ENCODE results near the gene RUSC2. TPM values are rescaled to one million over a fixed set of nuclear protein-coding genes. Genes with fewer than 3 reads are reported as not detected.

RUSC2 gene
- total RNA-seq, 5 donors from 2014 or later (not counting 1 experiment from before 2014, with no cell fraction given), result 0.16 to 3.1 (median 1.2) TPM

DNA sequence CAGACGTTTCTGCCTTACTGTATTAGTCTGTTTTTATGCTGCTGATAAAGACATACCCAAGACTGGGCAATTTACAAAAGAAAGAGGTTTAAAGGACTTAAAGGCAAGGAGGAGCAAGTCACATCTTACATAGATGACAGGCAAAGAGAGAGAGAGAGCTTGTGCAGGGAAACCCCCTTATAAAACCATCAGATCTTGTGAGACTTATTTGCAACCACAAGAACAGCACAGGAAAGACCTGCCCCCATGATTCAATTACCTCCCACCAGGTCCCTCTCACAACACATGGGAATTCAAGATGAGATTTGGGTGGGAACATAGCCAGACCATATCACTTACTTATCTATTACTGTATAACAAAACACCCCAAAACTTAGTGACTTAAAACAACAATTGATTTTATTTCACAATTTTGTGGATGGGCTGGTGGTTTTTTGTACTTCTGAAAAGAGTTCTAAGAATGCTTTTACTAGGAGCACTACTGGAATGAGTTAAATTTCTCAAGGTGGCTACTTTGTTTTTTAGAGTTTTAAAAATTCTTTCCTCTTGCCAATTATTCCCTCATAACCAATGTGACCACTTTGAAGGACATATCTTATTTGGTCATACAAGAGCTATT is 10.3 kb downstream of the RUSC2 start:
- Histone ChIP-seq H3K27ac (ENCODE audit: low read length) (no peak overlapping the region), H3K9me3 (peaks cover 2% of the 10 kb centered on the region), H3K4me1 (ENCODE audit: control insufficient read depth in 1 of 2, extremely low read depth in 1 of 2, insufficient read depth in 2 of 2, low read length in 2 of 2) (peaks cover 0 to 4% of the 10 kb centered on the region in 2 experiments), H3K27me3 (replicated peaks in 1 of 2; ENCODE audit: control insufficient read depth in 2 of 2, extremely low read depth in 1 of 2, insufficient read depth in 2 of 2, low read length in 1 of 2) (peaks cover 0 to 3% of the 10 kb centered on the region in 2 experiments), H3K4me3 (ENCODE audit: control insufficient read depth in 1 of 2, extremely low read depth in 1 of 2, low read length in 1 of 2) (no peak overlapping the region), H3K36me3 (ENCODE audit: control insufficient read depth in 2 of 2, extremely low read depth in 1 of 2, insufficient read depth in 1 of 2, low read length in 1 of 2) (no peaks in the 10 kb centered on the region)
- CTCF ChIA-PET, result no interaction called here
- H3K4me3 Mint-ChIP-seq, result no peak overlapping the region
- H3K4me1 Mint-ChIP-seq, result peaks cover 16 to 18% (median 16%) of the 10 kb centered on the region in 3 donors
- peaks cover 0 to 7% of the 10 kb centered on the region in 2 donors for H3K27me3 Mint-ChIP-seq
- POLR2A ChIA-PET, result no interaction called here
- no peaks in the 10 kb centered on the region for H3K36me3 Mint-ChIP-seq
- no peak for ATAC-seq (replicated peaks in 1 of 4)
- no CpG with 5 or more reads among the region's 1 CpG for WGBS (ENCODE audit: insufficient coverage)
- no peak for DNase-seq
- H3K27ac Mint-ChIP-seq, result no peak overlapping the region
- H3K9me3 Mint-ChIP-seq, result peaks cover 4 to 11% (median 10%) of the 10 kb centered on the region in 3 donors

- Mint-ChIP-seq H3K4me1 (peaks cover 0 to under 1% (median 0%) of the 10 kb centered on the region in 3 donors), H3K36me3 (no peaks in the 10 kb centered on the region), H3K27ac (no peak overlapping the region), H3K9me3 (peaks cover 4 to 11% (median 10%) of the 10 kb centered on the region in 3 donors), H3K27me3 (peaks cover 4 to 14% of the 10 kb centered on the region in 2 donors), H3K4me3 (no peak overlapping the region)
- ATAC-seq (replicated peaks in 1 of 4), result no peak
- no peak overlapping the region for H3K27ac ChIP-seq (ENCODE audit: low read length)
- DNase-seq, result no peak
- 100% methylated on average over 1 of the region's 1 CpG for WGBS (ENCODE audit: insufficient coverage)
- peaks cover under 1% of the 10 kb centered on the region for H3K9me3 ChIP-seq
- no peak overlapping the region for H3K4me3 ChIP-seq (ENCODE audit: control insufficient read depth in 1 of 2, extremely low read depth in 1 of 2, low read length in 1 of 2)
- ChIA-PET CTCF (no interaction called here), POLR2A (no interaction called here)
- H3K36me3 ChIP-seq (ENCODE audit: control insufficient read depth in 2 of 2, extremely low read depth in 1 of 2, insufficient read depth in 1 of 2, low read length in 1 of 2), result no peaks in the 10 kb centered on the region
- H3K4me1 ChIP-seq (ENCODE audit: control insufficient read depth in 1 of 2, extremely low read depth in 1 of 2, insufficient read depth in 2 of 2, low read length in 2 of 2), result no peaks in the 10 kb centered on the region
- peaks cover 0 to 6% of the 10 kb centered on the region in 2 experiments for H3K27me3 ChIP-seq (replicated peaks in 1 of 2; ENCODE audit: control insufficient read depth in 2 of 2, extremely low read depth in 1 of 2, insufficient read depth in 2 of 2, low read length in 1 of 2)
These were observed 12.0 kb downstream of the RUSC2 start for GRCh38 chr9:35501946-35502345.

GRCh38 chr9:35506359-35506758 is 16.4 kb downstream of the RUSC2 start:
- H3K27me3 ChIP-seq (replicated peaks in 1 of 2; ENCODE audit: control insufficient read depth in 2 of 2, extremely low read depth in 1 of 2, insufficient read depth in 2 of 2, low read length in 1 of 2), result peaks cover 0 to 6% of the 10 kb centered on the region in 2 experiments
- no peak for DNase-seq

GRCh38 chr9:35508069-35508468 is 18.2 kb downstream of the RUSC2 start:
- WGBS (ENCODE audit: insufficient coverage), result no CpG with 5 or more reads among the region's 3 CpGs
- no peak overlapping the region for H3K27ac Mint-ChIP-seq
- POLR2A ChIA-PET, result no interaction called here
- H3K4me1 ChIP-seq (ENCODE audit: control insufficient read depth in 1 of 2, extremely low read depth in 1 of 2, insufficient read depth in 2 of 2, low read length in 2 of 2), result no peaks in the 10 kb centered on the region
- CTCF ChIA-PET, result no interaction called here
- no peak overlapping the region for H3K4me3 ChIP-seq (ENCODE audit: control insufficient read depth in 1 of 2, extremely low read depth in 1 of 2, low read length in 1 of 2)
- no peak for ATAC-seq (replicated peaks in 1 of 4)
- H3K9me3 Mint-ChIP-seq, result no peaks in the 10 kb centered on the region
- H3K4me1 Mint-ChIP-seq, result no peaks in the 10 kb centered on the region
- H3K27me3 Mint-ChIP-seq, result peaks cover 16 to 21% of the 10 kb centered on the region in 2 donors
- no peaks in the 10 kb centered on the region for H3K9me3 ChIP-seq
- DNase-seq, result no peak
- no peak overlapping the region for H3K27ac ChIP-seq (ENCODE audit: low read length)
- H3K27me3 ChIP-seq (replicated peaks in 1 of 2; ENCODE audit: control insufficient read depth in 2 of 2, extremely low read depth in 1 of 2, insufficient read depth in 2 of 2, low read length in 1 of 2), result peaks cover 0 to 6% of the 10 kb centered on the region in 2 experiments
- H3K4me3 Mint-ChIP-seq, result no peak overlapping the region
- H3K36me3 ChIP-seq (ENCODE audit: control insufficient read depth in 2 of 2, extremely low read depth in 1 of 2, insufficient read depth in 1 of 2, low read length in 1 of 2), result no peaks in the 10 kb centered on the region
- H3K36me3 Mint-ChIP-seq, result no peaks in the 10 kb centered on the region

More at GRCh38 chr9:35506359-35506758, 16.4 kb downstream of the RUSC2 start:
- POLR2A ChIA-PET, result no interaction called here
- CTCF ChIA-PET, result interaction anchor here in 1 of 2 donors (0.7 to 1.0 kb wide), 2 partner anchors 25 to 410 kb away, joined by 3 read pairs; partner anchors contain the start of gene PIGO
- Mint-ChIP-seq H3K4me3 (no peak overlapping the region), H3K36me3 (no peaks in the 10 kb centered on the region), H3K27ac (no peak overlapping the region), H3K27me3 (peaks cover 11 to 16% of the 10 kb centered on the region in 2 donors), H3K9me3 (no peaks in the 10 kb centered on the region), H3K4me1 (no peaks in the 10 kb centered on the region)
- Histone ChIP-seq H3K4me1 (ENCODE audit: control insufficient read depth in 1 of 2, extremely low read depth in 1 of 2, insufficient read depth in 2 of 2, low read length in 2 of 2) (no peaks in the 10 kb centered on the region), H3K27ac (ENCODE audit: low read length) (no peak overlapping the region), H3K9me3 (no peaks in the 10 kb centered on the region), H3K4me3 (ENCODE audit: control insufficient read depth in 1 of 2, extremely low read depth in 1 of 2, low read length in 1 of 2) (no peak overlapping the region), H3K36me3 (ENCODE audit: control insufficient read depth in 2 of 2, extremely low read depth in 1 of 2, insufficient read depth in 1 of 2, low read length in 1 of 2) (no peaks in the 10 kb centered on the region)
- no CpG with 5 or more reads among the region's 2 CpGs for WGBS (ENCODE audit: insufficient coverage)
- no peak for ATAC-seq (replicated peaks in 1 of 4)

- no peaks in the 10 kb centered on the region for H3K36me3 ChIP-seq (ENCODE audit: control insufficient read depth in 2 of 2, extremely low read depth in 1 of 2, insufficient read depth in 1 of 2, low read length in 1 of 2)
- no peaks in the 10 kb centered on the region for H3K36me3 Mint-ChIP-seq
- H3K4me3 ChIP-seq (ENCODE audit: control insufficient read depth in 1 of 2, extremely low read depth in 1 of 2, low read length in 1 of 2), result no peak overlapping the region
- peaks cover 21 to 22% of the 10 kb centered on the region in 2 donors for H3K27me3 Mint-ChIP-seq
- no peaks in the 10 kb centered on the region for H3K4me1 Mint-ChIP-seq
- peaks cover 0 to 3% of the 10 kb centered on the region in 2 experiments for H3K27me3 ChIP-seq (replicated peaks in 1 of 2; ENCODE audit: control insufficient read depth in 2 of 2, extremely low read depth in 1 of 2, insufficient read depth in 2 of 2, low read length in 1 of 2)
- no peak for DNase-seq
- H3K4me3 Mint-ChIP-seq, result no peak overlapping the region
- H3K4me1 ChIP-seq (ENCODE audit: control insufficient read depth in 1 of 2, extremely low read depth in 1 of 2, insufficient read depth in 2 of 2, low read length in 2 of 2), result no peaks in the 10 kb centered on the region
- H3K27ac ChIP-seq (ENCODE audit: low read length), result no peak overlapping the region
- ATAC-seq (replicated peaks in 1 of 4), result no peak
- 92% methylated on average over 2 of the region's 3 CpGs for WGBS (ENCODE audit: insufficient coverage)
- POLR2A ChIA-PET, result no interaction called here
- CTCF ChIA-PET, result interaction anchor here in 1 of 2 donors (0.6 kb wide), 1 partner anchor 167 kb away, joined by 3 read pairs; no protein-coding TSS in a partner anchor
- H3K9me3 Mint-ChIP-seq, result no peaks in the 10 kb centered on the region
- no peaks in the 10 kb centered on the region for H3K9me3 ChIP-seq
- H3K27ac Mint-ChIP-seq, result no peak overlapping the region
These were observed 20.5 kb downstream of the RUSC2 start for GRCh38 chr9:35510383-35510753.

- no peak overlapping the region for H3K27ac Mint-ChIP-seq
- Histone ChIP-seq H3K4me3 (ENCODE audit: control insufficient read depth in 1 of 2, extremely low read depth in 1 of 2, low read length in 1 of 2) (no peak overlapping the region), H3K27ac (ENCODE audit: low read length) (no peak overlapping the region), H3K4me1 (ENCODE audit: control insufficient read depth in 1 of 2, extremely low read depth in 1 of 2, insufficient read depth in 2 of 2, low read length in 2 of 2) (no peaks in the 10 kb centered on the region), H3K36me3 (ENCODE audit: control insufficient read depth in 2 of 2, extremely low read depth in 1 of 2, insufficient read depth in 1 of 2, low read length in 1 of 2) (no peaks in the 10 kb centered on the region), H3K9me3 (no peaks in the 10 kb centered on the region), H3K27me3 (replicated peaks in 1 of 2; ENCODE audit: control insufficient read depth in 2 of 2, extremely low read depth in 1 of 2, insufficient read depth in 2 of 2, low read length in 1 of 2) (peaks cover 0 to 3% of the 10 kb centered on the region in 2 experiments)
- H3K9me3 Mint-ChIP-seq, result no peaks in the 10 kb centered on the region
- no peak overlapping the region for H3K4me3 Mint-ChIP-seq
- POLR2A ChIA-PET, result no interaction called here
- peaks cover 20 to 21% of the 10 kb centered on the region in 2 donors for H3K27me3 Mint-ChIP-seq
- DNase-seq, result no peak
- no peaks in the 10 kb centered on the region for H3K36me3 Mint-ChIP-seq
- CTCF ChIA-PET, result interaction anchor here in 1 of 2 donors (0.6 kb wide), 1 partner anchor 166 kb away, joined by 3 read pairs; no protein-coding TSS in a partner anchor
- 83% methylated on average over 1 of the region's 3 CpGs for WGBS (ENCODE audit: insufficient coverage)
- no peaks in the 10 kb centered on the region for H3K4me1 Mint-ChIP-seq
- ATAC-seq (replicated peaks in 1 of 4), result no peak
These were observed 21.0 kb downstream of the RUSC2 start for GRCh38 chr9:35510754-35511428.
